ENCODE data around the gene TNFRSF8. TPM values are rescaled to one million over a fixed set of nuclear protein-coding genes. Genes with fewer than 3 reads are reported as not detected.

The TNFRSF8 gene
- total RNA-seq, 1 donor from 2014 or later = not detected

- no peak for DNase-seq
Observed at GRCh38 chr1:12159816-12160215, 96.7 kb downstream of the TNFRSF8 start.

GRCh38 chr1:12161324-12161661, 98.2 kb downstream of the TNFRSF8 start:
- no peak for DNase-seq

- DNase-seq = peak; percentile 40
Observed at GRCh38 chr1:12161662-12162458, 98.8 kb downstream of the TNFRSF8 start.

GRCh38 chr1:12162459-12163137, 99.5 kb downstream of the TNFRSF8 start:
- DNase-seq = no peak

- DNase-seq = no peak
Observed at GRCh38 chr1:12163210-12163609, 100.1 kb downstream of the TNFRSF8 start.

- DNase-seq = no peak
Observed at GRCh38 chr1:12164210-12164609, 101.1 kb downstream of the TNFRSF8 start.

GRCh38 chr1:12165342-12165741, 102.2 kb downstream of the TNFRSF8 start:
- DNase-seq = no peak

- DNase-seq = peak; percentile 47
Observed at GRCh38 chr1:12166834-12167492, 103.9 kb downstream of the TNFRSF8 start, which contains the start of gene TNFRSF1B. TNFRSF1B (plus strand) TSS chr1:12166991; CDS start chr1:12167092, 101 bp downstream.

GRCh38 chr1:12167493-12168429, 104.7 kb downstream of the TNFRSF8 start:
- no peak for DNase-seq

GRCh38 chr1:12168451-12169160, 105.5 kb downstream of the TNFRSF8 start:
- DNase-seq = no peak

GRCh38 chr1:12169442-12170135, 106.5 kb downstream of the TNFRSF8 start:
- no peak for DNase-seq

- no peak for DNase-seq
Observed at GRCh38 chr1:12170263-12170671, 107.2 kb downstream of the TNFRSF8 start.

- DNase-seq = no peak
Observed at GRCh38 chr1:12171206-12172041, 108.3 kb downstream of the TNFRSF8 start.

GRCh38 chr1:12172042-12172851, 109.1 kb downstream of the TNFRSF8 start:
- DNase-seq = no peak

- DNase-seq = no peak
Observed at GRCh38 chr1:12173041-12173509, 110.0 kb downstream of the TNFRSF8 start.

GRCh38 chr1:12173631-12174121, 110.6 kb downstream of the TNFRSF8 start:
- no peak for DNase-seq

- DNase-seq = peak; percentile 36
Observed at GRCh38 chr1:12174924-12175810, 112.1 kb downstream of the TNFRSF8 start.
